ENCODE measurements around the gene LRRC75A.
A peak's percentile ranks its signal among the peaks of the same experiment; 100 is the strongest.

Gene LRRC75A, protein sequence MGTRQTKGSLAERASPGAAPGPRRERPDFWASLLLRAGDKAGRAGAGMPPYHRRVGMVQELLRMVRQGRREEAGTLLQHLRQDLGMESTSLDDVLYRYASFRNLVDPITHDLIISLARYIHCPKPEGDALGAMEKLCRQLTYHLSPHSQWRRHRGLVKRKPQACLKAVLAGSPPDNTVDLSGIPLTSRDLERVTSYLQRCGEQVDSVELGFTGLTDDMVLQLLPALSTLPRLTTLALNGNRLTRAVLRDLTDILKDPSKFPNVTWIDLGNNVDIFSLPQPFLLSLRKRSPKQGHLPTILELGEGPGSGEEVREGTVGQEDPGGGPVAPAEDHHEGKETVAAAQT

DNA sequence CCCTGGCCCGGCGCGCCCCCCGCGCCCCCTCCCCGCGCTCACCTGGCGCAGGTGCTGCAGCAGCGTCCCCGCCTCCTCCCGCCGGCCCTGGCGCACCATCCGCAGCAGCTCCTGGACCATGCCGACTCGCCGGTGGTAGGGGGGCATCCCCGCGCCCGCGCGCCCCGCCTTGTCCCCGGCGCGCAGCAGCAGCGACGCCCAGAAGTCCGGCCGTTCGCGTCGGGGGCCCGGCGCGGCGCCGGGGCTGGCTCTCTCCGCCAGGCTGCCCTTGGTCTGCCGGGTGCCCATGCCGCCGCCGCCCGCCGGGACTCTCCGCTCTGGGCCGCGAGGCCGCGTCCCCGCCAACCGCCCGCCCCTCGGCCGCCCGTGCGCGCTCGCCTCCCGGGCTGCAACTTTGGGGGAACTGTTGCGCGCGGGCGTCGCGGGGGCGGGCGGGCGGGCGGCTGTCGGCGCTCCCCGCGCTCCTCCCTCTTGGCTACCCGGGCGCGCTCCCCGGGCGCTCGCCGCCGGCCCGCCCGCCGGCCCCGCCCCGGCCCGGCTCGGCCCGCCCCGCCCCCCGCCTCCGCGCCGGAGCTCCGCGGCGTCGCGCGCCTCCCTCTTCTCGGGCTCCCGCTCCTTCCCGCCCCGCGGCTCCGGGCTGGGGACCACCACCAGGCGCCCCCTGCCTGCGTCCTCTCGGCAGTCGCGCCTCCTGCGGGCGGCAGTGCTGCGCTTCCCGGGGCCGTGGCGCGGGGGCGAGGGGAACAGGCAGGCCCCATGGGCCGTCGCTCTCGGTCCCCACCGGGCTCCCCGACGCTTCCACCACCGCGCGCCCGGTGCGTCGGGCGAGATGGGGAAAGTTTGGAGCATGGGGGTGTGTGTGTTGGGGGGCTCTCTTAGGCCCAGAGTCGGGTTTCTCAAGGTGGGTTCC lies at the start of gene LRRC75A:
Gene LRRC75A, minus strand, starts transcription at position 491 of the 910 bp plus-strand sequence. Its CDS starts 203 bp downstream, at position 288.
- Histone ChIP-seq H3K27ac (no peak within 1 kb of the TSS), H3K36me3 (replicated peaks) (no peaks in the 10 kb centered on the region), H3K27me3 (replicated peaks) (peaks cover 13% of the 10 kb centered on the region), H3K4me3 (ENCODE audit: low read depth, low read length) (peak within 1 kb of the TSS; percentile 39)
- TF ChIP-seq, protein P1, sequence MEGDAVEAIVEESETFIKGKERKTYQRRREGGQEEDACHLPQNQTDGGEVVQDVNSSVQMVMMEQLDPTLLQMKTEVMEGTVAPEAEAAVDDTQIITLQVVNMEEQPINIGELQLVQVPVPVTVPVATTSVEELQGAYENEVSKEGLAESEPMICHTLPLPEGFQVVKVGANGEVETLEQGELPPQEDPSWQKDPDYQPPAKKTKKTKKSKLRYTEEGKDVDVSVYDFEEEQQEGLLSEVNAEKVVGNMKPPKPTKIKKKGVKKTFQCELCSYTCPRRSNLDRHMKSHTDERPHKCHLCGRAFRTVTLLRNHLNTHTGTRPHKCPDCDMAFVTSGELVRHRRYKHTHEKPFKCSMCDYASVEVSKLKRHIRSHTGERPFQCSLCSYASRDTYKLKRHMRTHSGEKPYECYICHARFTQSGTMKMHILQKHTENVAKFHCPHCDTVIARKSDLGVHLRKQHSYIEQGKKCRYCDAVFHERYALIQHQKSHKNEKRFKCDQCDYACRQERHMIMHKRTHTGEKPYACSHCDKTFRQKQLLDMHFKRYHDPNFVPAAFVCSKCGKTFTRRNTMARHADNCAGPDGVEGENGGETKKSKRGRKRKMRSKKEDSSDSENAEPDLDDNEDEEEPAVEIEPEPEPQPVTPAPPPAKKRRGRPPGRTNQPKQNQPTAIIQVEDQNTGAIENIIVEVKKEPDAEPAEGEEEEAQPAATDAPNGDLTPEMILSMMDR (IDR thresholded peaks at IDR 0.05; ENCODE audit: low read depth, low read length, missing control alignments), result no peak
- DNase-seq, result no peak
- in situ Hi-C loops (cut with HindIII; ENCODE audit: low pct_ligation_motif_present, low sequenced_read_pairs), result no loop called here

DNA sequence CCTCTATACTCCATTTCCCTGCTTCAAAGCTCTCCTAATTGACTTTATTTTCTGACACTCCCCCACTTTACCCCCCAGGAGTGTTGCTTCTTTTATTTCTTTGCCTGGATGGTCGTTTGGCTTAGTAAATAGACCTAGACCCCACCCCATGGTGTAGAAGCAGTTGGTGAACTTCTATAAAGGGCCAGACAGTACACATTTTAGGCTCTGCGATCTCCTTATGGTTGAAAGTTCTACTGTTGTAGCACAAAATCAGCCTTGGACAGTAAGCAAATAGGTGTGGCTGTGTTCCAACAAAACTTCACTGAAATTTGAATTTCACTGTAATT lies 45.1 kb upstream of the LRRC75A start:
- Histone ChIP-seq H3K36me3 (replicated peaks) (no peaks in the 10 kb centered on the region), H3K4me3 (ENCODE audit: low read depth, low read length) (no peak overlapping the region), H3K27me3 (replicated peaks) (no peaks in the 10 kb centered on the region), H3K27ac (no peak overlapping the region)
- DNase-seq, result no peak
- in situ Hi-C loops (cut with HindIII; ENCODE audit: low pct_ligation_motif_present, low sequenced_read_pairs), result no loop called here
- TF ChIP-seq, protein P1 (IDR thresholded peaks at IDR 0.05; ENCODE audit: low read depth, low read length, missing control alignments), result no peak

DNA sequence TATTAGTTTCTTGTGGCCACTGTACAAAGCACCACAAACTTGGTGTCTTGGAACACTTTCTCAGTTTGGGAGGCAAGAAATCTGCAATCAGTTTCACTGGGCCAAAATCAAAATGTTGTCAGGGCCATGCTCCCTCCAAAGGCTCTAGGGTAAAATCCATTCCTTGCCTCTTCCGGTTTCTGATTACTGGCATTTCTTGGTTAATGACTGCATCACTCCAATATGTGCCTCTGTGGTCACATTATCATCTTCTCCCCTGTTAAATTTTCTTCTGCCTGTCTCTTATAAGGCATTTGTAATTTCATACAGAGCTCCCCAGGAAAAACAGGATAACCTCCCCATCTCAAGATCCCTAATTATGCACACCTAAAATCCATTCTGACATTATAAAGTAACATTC lies 42.2 kb upstream of the LRRC75A start:
- Histone ChIP-seq H3K27ac (no peak overlapping the region), H3K27me3 (replicated peaks) (no peaks in the 10 kb centered on the region), H3K4me3 (ENCODE audit: low read depth, low read length) (no peak overlapping the region), H3K36me3 (replicated peaks) (no peaks in the 10 kb centered on the region)
- in situ Hi-C loops (cut with HindIII; ENCODE audit: low pct_ligation_motif_present, low sequenced_read_pairs), result no loop called here
- DNase-seq, result no peak
- TF ChIP-seq, protein P1 (IDR thresholded peaks at IDR 0.05; ENCODE audit: low read depth, low read length, missing control alignments), result no peak

DNA sequence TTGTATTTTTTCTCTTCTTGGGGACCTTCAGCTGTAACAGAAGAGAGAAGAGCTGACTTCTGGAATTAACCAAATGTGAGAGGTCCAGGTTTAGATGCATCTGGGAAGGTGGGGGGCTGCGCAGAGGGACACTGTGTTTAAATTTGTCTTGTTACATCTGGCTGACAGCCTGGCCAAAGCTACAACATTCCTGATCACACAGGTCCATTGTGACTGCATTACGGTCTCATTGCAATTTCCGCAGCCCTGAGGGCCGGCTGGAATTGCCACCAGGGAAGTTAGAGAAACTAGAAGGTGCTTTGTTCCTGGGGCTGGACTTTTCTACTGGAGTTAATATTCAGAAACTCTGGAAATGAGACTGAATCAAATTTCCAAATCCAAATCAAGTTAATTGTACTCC lies 37.9 kb upstream of the LRRC75A start:
- H3K4me3 ChIP-seq (ENCODE audit: low read depth, low read length), result no peak overlapping the region
- TF ChIP-seq, protein P1 (IDR thresholded peaks at IDR 0.05; ENCODE audit: low read depth, low read length, missing control alignments), result no peak
- no peak for DNase-seq
- in situ Hi-C loops (cut with HindIII; ENCODE audit: low pct_ligation_motif_present, low sequenced_read_pairs), result no loop called here
- H3K27ac ChIP-seq, result no peak overlapping the region
- no peaks in the 10 kb centered on the region for H3K36me3 ChIP-seq (replicated peaks)
- H3K27me3 ChIP-seq (replicated peaks), result peaks cover 2% of the 10 kb centered on the region

DNA sequence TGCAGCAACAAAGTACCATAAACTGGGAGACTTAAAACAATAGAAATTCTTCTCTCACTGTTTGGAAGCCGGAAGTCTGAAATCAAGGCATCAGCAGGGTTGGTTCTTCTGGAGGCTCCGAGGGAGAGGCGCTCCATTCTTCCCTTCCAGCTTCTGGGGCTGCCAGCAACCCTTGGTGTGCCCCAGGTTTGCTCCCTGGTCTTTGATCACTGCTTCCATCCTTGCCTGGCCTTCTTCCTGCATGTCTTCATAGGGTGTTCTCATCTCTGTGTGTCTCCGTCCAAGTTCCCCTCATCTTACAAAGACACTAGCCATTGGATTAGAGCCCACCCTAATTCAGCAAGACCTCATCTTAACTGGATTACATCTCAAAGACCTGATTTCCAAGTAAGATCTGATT lies 35.3 kb upstream of the LRRC75A start:
- no peaks in the 10 kb centered on the region for H3K36me3 ChIP-seq (replicated peaks)
- in situ Hi-C loops (cut with HindIII; ENCODE audit: low pct_ligation_motif_present, low sequenced_read_pairs), result no loop called here
- no peak for DNase-seq
- no peak overlapping the region for H3K4me3 ChIP-seq (ENCODE audit: low read depth, low read length)
- TF ChIP-seq, protein P1 (IDR thresholded peaks at IDR 0.05; ENCODE audit: low read depth, low read length, missing control alignments), result no peak
- no peak overlapping the region for H3K27ac ChIP-seq
- peaks cover 2% of the 10 kb centered on the region for H3K27me3 ChIP-seq (replicated peaks)

All from brain microvascular endothelial cell (primary cell).